GM23248 (cell line): ENCODE data around the gene RBP5. TPM values are rescaled to one million over a fixed set of nuclear protein-coding genes. Genes with fewer than 3 reads are reported as not detected.

ENCODE experiments used
- DNase-seq: peaks from one replicate; pipeline ENCODE4 v3.0.0-alpha.2; 2015
- H2AFZ ChIP-seq: fragments of 200-600 bp; sonication (generic); 2 replicates; pipeline ENCODE4 v1.6.1; 2016; ENCODE audit warnings: antibody characterized with exemption
- H3F3A ChIP-seq: fragments of 200-600 bp; sonication (generic); 2 replicates; pipeline ENCODE4 v1.6.1; 2016; ENCODE audit warnings: mild to moderate bottlenecking, antibody characterized with exemption, mixed run types; ENCODE audit not compliant: insufficient read depth
- H3K27ac ChIP-seq: fragments of 200-600 bp; sonication (generic); 2 replicates; pipeline ENCODE4 v1.5.1; 2016; ENCODE audit warnings: mild to moderate bottlenecking
- H3K27me3 ChIP-seq: fragments of 200-600 bp; sonication (generic); replicated peaks from 2 replicates; pipeline ENCODE4 v1.6.1; 2016; ENCODE audit warnings: mild to moderate bottlenecking; ENCODE audit not compliant: insufficient read depth
- H3K36me3 ChIP-seq: fragments of 200-600 bp; sonication (generic); 2 replicates; pipeline ENCODE4 v1.6.1; 2016; ENCODE audit warnings: low read depth, mild to moderate bottlenecking
- H3K4me1 ChIP-seq: fragments of 200-600 bp; sonication (generic); 2 replicates; pipeline ENCODE4 v1.6.1; 2016; ENCODE audit warnings: mild to moderate bottlenecking; ENCODE audit not compliant: insufficient read depth
- H3K4me2 ChIP-seq: fragments of 200-600 bp; sonication (generic); one replicate; pipeline ENCODE4 v1.6.1; 2016; ENCODE audit warnings: mild to moderate bottlenecking; ENCODE audit not compliant: unreplicated experiment
- H3K4me3 ChIP-seq: fragments of 200-600 bp; sonication (generic); 2 replicates; pipeline ENCODE4 v1.5.1; 2016; ENCODE audit warnings: mild to moderate bottlenecking
- H3K79me2 ChIP-seq: fragments of 200-600 bp; sonication (generic); 2 replicates; pipeline ENCODE4 v1.6.1; 2016; ENCODE audit warnings: mild to moderate bottlenecking; ENCODE audit not compliant: insufficient read depth
- H3K9ac ChIP-seq: fragments of 200-600 bp; sonication (generic); 2 replicates; pipeline ENCODE4 v1.6.1; 2016; ENCODE audit warnings: mild to moderate bottlenecking
- H3K9me2 ChIP-seq: fragments of 200-600 bp; sonication (generic); 2 replicates; pipeline ENCODE4 v1.6.1; 2016; ENCODE audit warnings: mixed run types, mild to moderate bottlenecking, moderate library complexity; ENCODE audit not compliant: insufficient read depth
- H3K9me3 ChIP-seq: fragments of 200-600 bp; sonication (generic); one replicate; pipeline ENCODE4 v1.6.1; 2017; ENCODE audit warnings: low read depth
- H4K20me1 ChIP-seq: fragments of 200-600 bp; sonication (generic); 2 replicates; pipeline ENCODE4 v1.6.0; 2016; ENCODE audit not compliant: insufficient read depth
- EZH2 ChIP-seq: fragments of 200-600 bp; sonication (generic); IDR thresholded peaks from 2 replicates; pipeline ENCODE4 v1.6.1; 2018; ENCODE audit warnings: antibody characterized with exemption, mild to moderate bottlenecking; ENCODE audit not compliant: insufficient read depth, poor library complexity, severe bottlenecking
- EZH2phosphoT487 ChIP-seq: fragments of 200-600 bp; sonication (generic); IDR thresholded peaks from 2 replicates; pipeline ENCODE4 v1.6.1; 2018; ENCODE audit warnings: antibody characterized with exemption, moderate library complexity, mild to moderate bottlenecking, low read depth; ENCODE audit not compliant: insufficient read depth
- WGBS, 2 experiments: methylation state at CpG; one replicate each; pipeline ENCODE4 v1.1.6; 2015 to 2017; ENCODE audit warnings: low lambda C conversion rate in 2 of 2, low coverage in 1 of 2; ENCODE audit errors: missing lambda C conversion rate in 2 of 2; 5-methylcytosine and 5-hydroxymethylcytosine counted together
- in situ Hi-C: fragments of 300-500 bp; cut with MboI; formaldehyde crosslinking; loops from 2 replicates; pipeline ENCODE4 v1.15.0; 2020
- polyA plus RNA-seq: library from polyadenylated mRNA; unstranded; fragments of >200 nt; fragmentation: Nextera tagmentation; extraction: Ambion mirVana; gene quantifications from 2 replicates; pipeline ENCODE4 v1.2.1, GENCODE V29; 2016
- total RNA-seq: library from RNA; depleted of rRNA; stranded (reverse); fragments of >200 nt; shearing (Covaris generic); gene quantifications from 2 replicates; pipeline ENCODE4 v1.2.3, GENCODE V29; 2014

The RBP5 gene
- total and polyA plus RNA-seq, 2 experiments from 2014 or later: 0.38 TPM; not detected in 1

DNA sequence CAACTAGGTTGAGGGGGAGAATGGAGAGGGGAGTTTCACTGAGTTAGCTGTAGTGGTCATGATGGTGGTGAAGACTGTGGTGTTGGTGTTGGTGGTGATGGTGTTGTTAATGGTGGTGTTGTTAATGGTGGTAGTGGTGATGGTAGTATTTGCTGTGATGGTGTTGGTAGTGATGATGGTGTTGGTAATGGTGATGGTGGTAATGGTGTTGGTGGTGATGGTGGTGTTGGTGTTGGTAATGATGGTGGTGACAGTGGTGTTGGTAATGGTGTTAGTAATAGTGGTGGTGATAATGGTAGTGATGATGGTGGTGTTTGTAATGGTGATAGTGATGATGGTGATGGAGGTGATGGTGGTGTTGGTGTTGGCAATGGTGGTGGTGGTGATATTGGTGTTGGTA, 45.6 kb downstream of the RBP5 start:
- Histone ChIP-seq H3K4me3 (no peak overlapping the region), H3K9ac (no peak overlapping the region), H3F3A (peaks cover 16% of the 10 kb centered on the region), H3K4me1 (peaks cover 17% of the 10 kb centered on the region), H4K20me1 (no peaks in the 10 kb centered on the region), H3K36me3 (no peaks in the 10 kb centered on the region; the same call in 1 of the 2 replicates), H3K27me3 (no peaks in the 10 kb centered on the region), H3K4me2 (no peak overlapping the region), H2AFZ (no peak overlapping the region), H3K79me2 (no peaks in the 10 kb centered on the region), H3K9me3 (no peaks in the 10 kb centered on the region), H3K9me2 (peaks cover 4% of the 10 kb centered on the region; the same call in 1 of the 2 replicates), H3K27ac (no peak overlapping the region)
- no peak for DNase-seq
- in situ Hi-C loops: no loop called here
- TF ChIP-seq EZH2phosphoT487: no peak
- no peak for TF ChIP-seq EZH2

DNA sequence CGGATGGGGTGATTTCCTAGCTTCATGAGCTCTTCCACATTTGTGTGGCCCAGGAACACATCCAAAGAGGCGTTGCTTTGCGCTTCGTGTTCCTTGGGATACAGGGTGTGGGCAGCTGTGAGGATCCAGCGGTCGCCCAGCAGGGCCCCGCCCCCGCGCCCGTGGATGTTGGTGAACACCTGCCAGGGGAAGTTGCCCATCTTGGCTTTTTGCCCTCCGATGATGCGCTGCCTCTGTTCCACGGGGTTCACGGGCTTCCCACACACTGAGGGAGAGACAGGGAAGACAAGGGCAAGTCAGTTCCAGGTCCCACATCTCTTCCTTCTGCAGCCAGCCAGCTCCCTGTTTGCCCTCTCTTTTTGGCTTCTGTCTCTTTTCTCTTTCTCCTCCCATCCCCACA, 47.7 kb downstream of the RBP5 start:
- no peaks in the 10 kb centered on the region for H4K20me1 ChIP-seq
- no peak for DNase-seq
- H3K27me3 ChIP-seq: no peaks in the 10 kb centered on the region
- TF ChIP-seq EZH2phosphoT487: no peak
- TF ChIP-seq EZH2: no peak
- 86 to 90% methylated on average over 11 to 14 of the region's 14 CpGs for WGBS, 2 experiments
- no peaks in the 10 kb centered on the region for H3K79me2 ChIP-seq
- H2AFZ ChIP-seq: no peak overlapping the region
- H3F3A ChIP-seq: peaks cover 27% of the 10 kb centered on the region
- H3K9me3 ChIP-seq: no peaks in the 10 kb centered on the region
- H3K4me2 ChIP-seq: no peak overlapping the region
- in situ Hi-C loops: no loop called here
- H3K4me1 ChIP-seq: peaks cover 24% of the 10 kb centered on the region
- no peak overlapping the region for H3K9ac ChIP-seq
- no peaks in the 10 kb centered on the region; the same call in 1 of the 2 replicates for H3K36me3 ChIP-seq
- H3K9me2 ChIP-seq: peaks cover 4% of the 10 kb centered on the region; the same call in 1 of the 2 replicates
- H3K4me3 ChIP-seq: no peak overlapping the region
- no peak overlapping the region for H3K27ac ChIP-seq

DNA sequence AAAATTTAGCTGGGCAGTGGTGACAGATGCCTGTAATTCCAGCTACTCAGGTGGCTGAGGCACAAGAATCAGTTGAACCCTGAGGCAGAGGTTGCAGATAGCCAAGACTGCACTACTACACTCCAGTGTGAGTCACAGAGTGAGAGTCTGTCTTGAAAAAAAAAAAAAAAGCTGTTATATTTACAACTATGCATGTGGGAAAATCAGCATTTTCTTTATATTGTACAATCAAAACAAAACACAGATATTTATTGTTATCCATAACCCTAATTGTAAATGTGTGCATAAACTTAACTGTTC, 48.9 kb downstream of the RBP5 start:
- Histone ChIP-seq H3K9me3 (no peaks in the 10 kb centered on the region), H3K9ac (peak overlapping the region; percentile 61), H3K4me2 (peak overlapping the region; percentile 67), H2AFZ (no peak overlapping the region), H3K36me3 (no peaks in the 10 kb centered on the region; the same call in 1 of the 2 replicates), H3K4me1 (peaks cover 30% of the 10 kb centered on the region), H3K79me2 (no peaks in the 10 kb centered on the region), H3F3A (peaks cover 33% of the 10 kb centered on the region), H3K27ac (peak overlapping the region; percentile 91), H3K9me2 (peaks cover 4% of the 10 kb centered on the region; the same call in 1 of the 2 replicates), H4K20me1 (no peaks in the 10 kb centered on the region), H3K4me3 (peak overlapping the region; percentile 10; the same call in 1 of the 2 replicates), H3K27me3 (no peaks in the 10 kb centered on the region)
- peak; percentile 84 for DNase-seq
- TF ChIP-seq EZH2: no peak
- TF ChIP-seq EZH2phosphoT487: no peak
- in situ Hi-C loops: no loop called here

DNA sequence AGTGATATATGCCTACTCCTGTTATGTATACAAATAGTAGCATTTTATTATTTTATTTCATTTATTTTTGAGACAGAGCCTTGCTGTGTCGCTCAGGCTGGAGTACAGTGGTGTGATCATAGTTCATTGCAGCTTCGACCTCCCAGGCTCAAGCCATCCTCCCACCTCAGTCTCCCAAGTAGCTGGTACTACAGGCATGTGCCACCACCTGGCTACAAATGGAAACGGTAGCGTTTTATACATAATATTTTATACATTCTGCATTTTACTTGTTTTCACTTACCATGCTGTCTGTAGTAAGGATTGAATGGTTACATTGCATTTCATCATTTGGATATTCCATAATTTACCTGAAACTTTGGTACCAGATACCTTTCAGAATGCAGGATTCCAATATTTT, 50.5 kb downstream of the RBP5 start:
- no peak for TF ChIP-seq EZH2
- no peak for TF ChIP-seq EZH2phosphoT487
- H4K20me1 ChIP-seq: no peaks in the 10 kb centered on the region
- H3F3A ChIP-seq: peaks cover 33% of the 10 kb centered on the region
- no peaks in the 10 kb centered on the region for H3K9me3 ChIP-seq
- H3K27me3 ChIP-seq: no peaks in the 10 kb centered on the region
- peaks cover 30% of the 10 kb centered on the region for H3K4me1 ChIP-seq
- 65 to 71% methylated on average over 4 of the region's 4 CpGs for WGBS, 2 experiments
- no peak overlapping the region for H3K27ac ChIP-seq
- no peak overlapping the region for H3K4me3 ChIP-seq
- H2AFZ ChIP-seq: no peak overlapping the region
- in situ Hi-C loops: no loop called here
- H3K9ac ChIP-seq: no peak overlapping the region
- no peak for DNase-seq
- H3K9me2 ChIP-seq: peaks cover 2% of the 10 kb centered on the region; the same call in 1 of the 2 replicates
- no peak overlapping the region for H3K4me2 ChIP-seq
- H3K79me2 ChIP-seq: no peaks in the 10 kb centered on the region
- no peaks in the 10 kb centered on the region for H3K36me3 ChIP-seq

DNA sequence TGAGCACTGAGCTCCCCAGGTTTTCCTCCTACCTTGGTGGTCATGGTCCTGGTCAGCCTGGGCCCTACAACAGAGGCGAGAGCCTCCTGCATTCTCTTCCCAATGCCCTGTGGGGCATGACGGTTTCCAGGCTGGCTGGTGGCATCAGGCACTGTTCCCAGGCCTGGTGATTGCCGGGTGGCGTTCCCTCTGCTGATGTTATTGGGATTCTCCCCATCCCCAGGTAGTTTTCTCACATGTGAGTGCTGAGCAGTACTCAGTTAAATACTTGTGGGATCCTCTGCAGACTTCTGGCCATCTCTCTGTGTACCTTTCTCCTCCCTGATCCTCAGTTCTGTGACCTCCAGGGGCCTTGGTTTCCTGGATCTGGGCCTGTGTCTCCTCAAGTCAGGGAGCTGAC, 52.2 kb downstream of the RBP5 start:
- no peak overlapping the region for H3K9ac ChIP-seq
- H3F3A ChIP-seq: peaks cover 33% of the 10 kb centered on the region
- in situ Hi-C loops: no loop called here
- H3K27me3 ChIP-seq: no peaks in the 10 kb centered on the region
- TF ChIP-seq EZH2phosphoT487 (no peak), EZH2 (no peak)
- H3K27ac ChIP-seq: peak overlapping the region; percentile 11; the same call in 1 of the 2 replicates
- no peak for DNase-seq
- no peaks in the 10 kb centered on the region for H4K20me1 ChIP-seq
- peaks cover 30% of the 10 kb centered on the region for H3K4me1 ChIP-seq
- 99 to 100% methylated on average over 3 to 4 of the region's 4 CpGs for WGBS, 2 experiments
- no peak overlapping the region for H3K4me3 ChIP-seq
- H3K9me2 ChIP-seq: no peaks in the 10 kb centered on the region
- H3K4me2 ChIP-seq: peak overlapping the region; percentile 8
- H3K36me3 ChIP-seq: no peaks in the 10 kb centered on the region
- H3K9me3 ChIP-seq: no peaks in the 10 kb centered on the region
- no peaks in the 10 kb centered on the region for H3K79me2 ChIP-seq
- H2AFZ ChIP-seq: no peak overlapping the region
